NCI-H510A (cell line): ENCODE data around the gene TRABD2B.

Source experiments
- DNase-seq: peaks from one replicate; lab custom pipeline; 2025; lab: John Stamatoyannopoulos, UW

TRABD2B gene

DNA sequence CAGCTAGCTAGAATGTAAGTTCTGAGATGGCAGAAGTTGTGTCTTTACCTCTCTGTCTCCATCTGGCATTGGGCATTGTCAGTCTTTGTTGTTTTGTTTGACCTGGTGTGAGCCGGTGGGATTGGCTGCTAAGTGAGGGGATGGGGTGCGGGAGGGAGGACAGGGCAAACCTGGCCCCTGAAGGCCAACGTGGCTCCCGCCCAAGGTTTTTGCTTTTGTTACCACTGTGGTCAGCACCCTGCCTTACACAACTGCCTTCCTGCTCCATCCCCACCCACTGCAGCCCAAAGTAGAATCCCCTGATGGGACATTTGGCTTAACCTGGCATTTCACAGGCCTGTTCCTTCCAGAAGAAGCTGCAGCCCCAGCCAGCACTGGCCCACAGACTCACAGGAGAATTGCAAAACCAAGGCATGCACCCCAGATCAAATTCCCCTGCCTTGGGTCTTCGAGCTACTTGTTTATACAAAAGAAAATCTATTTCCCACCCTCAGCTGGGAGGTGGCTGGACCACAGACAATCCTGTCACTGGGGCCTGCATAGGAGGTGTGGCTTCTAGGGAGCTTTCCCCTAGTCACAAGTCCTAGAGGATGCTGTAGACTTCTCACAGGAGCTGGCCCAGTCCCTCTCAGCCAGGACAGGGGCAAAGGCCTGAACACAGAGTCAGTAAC is 147.5 kb downstream of the TRABD2B start:
- DNase-seq, result no peak

DNA sequence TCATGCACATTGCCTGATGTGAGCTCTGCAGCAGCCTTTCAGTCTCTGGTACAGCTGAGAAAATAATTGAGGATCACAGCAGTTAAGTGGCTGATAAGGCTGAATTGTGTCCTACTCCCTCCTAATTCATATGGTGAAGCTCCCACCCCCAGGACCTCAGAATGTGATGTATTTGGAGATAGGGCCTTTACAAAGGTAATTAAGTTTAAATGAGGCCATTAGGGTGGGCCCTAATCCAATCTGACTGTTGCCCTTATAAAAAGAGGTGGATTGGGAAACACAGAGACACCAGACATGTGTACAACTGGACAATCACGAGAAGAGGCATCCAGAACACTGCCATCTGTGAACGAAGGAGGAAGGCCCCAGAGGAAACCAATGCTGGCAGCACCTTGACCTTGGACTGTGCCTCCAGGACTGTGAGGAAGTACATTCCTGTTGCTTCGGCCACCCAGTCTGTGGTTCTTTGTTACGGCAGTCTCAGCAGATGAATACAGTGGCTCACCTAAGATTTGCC is 148.1 kb downstream of the TRABD2B start:
- no peak for DNase-seq

DNA sequence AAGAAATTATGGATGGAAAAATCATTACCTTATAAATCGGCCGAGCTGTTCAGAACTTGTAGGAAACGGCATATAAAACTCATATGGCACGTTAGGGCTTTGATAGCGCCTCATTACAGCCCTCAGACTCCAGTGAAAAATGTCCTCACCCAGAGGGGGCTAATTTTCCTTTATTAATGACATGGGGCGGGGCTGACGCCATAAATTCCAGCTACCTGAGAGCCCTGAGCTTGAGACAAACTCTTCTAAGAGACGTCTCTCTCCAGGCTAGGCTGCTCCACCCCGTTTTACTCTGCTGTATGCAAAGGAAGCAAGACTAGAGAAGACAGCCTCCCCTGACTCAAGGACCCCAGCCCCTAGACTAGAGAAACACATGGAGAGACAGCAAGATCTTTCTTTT is 149.4 kb downstream of the TRABD2B start:
- no peak for DNase-seq

DNA sequence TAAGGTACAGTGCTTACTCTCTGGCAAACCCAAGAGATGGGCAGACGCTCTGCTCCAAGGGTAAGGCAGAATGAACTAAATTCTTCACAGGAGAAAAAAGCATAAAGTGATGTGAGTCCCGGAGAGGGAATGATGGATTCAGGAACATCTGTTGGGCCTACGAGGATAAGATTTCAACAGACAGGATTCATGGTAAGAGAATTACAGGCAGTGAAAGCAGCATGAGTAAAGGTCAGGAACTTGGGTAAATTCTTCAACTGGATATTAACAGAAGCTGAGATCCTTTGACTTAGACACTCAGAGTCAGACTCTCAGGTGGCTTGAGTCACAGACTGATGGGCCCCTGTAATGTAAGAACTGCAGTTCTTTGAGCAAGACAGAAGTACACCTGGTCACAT is 152.6 kb downstream of the TRABD2B start:
- no peak for DNase-seq

DNA sequence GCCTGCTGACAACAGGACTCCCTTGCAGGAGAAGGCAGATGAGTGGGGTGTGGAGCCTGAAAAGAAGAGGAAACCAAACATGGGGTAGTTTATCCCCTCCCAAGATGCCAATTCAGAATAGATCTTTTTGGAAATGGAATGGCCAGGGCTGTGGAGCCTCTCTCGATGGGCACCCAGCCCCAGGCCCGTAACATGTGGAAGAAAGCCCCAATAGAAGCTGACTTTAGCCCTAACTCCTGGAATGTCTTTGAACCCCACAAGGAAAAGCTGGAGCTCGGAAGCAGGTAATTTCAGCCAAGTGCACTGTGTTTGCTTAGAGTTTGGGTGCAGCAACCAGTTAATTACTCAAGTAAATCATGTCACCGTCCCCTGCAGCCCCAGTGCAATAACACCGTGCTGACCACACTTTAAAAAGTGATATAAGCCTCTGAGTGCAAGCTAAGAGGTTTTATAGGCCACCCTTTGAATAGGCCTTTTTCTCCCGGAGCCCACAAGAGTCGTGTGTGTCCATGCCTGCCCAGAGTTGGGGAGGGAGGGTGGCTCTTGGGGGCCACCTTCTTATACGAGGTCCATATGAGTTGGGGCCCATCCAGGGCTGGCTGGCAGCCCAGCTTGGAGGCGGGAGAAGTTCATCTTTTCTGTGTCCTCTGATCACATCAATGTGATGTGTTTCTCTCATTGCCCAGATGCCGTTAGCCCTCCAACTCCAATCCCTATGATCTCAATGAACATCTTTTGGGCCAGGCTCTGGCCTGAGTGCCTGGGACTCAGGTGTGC is 153.2 kb downstream of the TRABD2B start:
- DNase-seq, result no peak

DNA sequence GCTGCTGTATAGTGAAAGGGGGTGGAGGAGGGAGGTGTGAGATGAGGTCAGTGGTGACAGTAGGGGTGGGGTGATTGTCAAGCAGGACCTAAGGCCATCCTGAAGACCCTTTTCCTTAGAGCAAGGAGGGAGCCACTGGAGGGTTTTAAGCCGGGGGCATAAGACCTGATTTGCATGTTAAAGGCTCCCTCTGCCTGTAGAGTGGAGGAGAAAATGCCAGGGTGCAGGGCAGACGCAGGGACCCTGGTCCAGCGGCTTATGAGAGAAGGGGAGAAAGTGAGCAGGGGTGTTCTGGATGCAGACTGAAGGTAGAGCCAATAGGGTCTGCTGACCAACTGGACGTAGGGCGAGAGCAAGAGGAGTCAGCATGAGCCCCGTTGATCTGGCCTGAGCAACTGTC is 154.1 kb downstream of the TRABD2B start:
- no peak for DNase-seq

DNA sequence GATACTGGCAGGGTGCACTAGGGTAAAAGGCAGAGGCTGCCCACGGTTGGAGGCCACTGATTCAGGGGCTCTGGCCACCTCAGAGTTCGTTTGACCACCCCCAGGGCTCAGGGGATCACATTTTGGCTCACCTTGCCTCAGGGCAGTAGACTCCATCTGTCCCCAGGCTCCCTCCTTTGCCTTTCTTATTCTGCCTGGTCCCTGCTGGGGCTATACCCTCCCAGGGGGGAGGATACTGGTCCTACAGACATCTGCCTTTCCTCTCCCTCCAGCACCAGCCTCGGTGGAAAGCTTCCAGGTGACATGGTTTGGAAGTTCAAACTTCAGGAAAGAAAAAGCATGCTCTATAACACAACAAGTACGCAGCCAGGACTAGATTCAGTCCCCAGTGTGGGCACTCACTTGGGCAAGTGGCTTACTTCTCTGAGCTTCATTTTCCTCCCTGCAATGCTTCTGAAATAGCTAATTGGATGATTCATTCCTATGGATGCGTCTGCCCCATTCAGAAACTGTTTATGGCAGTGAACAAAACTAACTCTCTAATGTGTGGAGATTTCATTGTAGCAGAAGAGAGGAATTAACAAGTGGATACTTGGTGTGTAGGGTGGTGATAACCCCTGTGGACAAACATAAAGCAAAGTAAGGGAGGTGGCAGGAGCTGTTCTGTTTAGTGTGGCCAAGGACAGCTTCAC is 154.8 kb downstream of the TRABD2B start:
- no peak for DNase-seq

DNA sequence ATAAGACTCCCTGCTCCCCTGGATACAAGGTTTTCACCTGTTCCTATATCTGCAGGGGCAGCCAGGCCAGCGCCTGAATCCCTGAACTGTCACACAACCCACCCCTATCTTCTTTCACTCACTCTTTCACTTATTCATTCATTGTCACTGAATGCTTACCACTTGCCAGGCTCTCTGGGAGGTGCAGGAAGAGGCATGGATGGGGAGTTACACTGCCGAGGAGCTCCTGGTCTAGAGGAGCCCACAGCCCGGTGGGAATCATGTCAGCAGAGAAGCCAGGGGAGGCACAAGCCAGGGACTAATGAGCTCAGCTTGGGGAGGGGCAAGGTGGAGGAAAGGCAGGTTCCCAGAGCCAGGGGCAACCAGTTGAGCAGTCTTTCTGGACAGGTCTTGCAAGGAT is 155.8 kb downstream of the TRABD2B start:
- DNase-seq, result no peak

DNA sequence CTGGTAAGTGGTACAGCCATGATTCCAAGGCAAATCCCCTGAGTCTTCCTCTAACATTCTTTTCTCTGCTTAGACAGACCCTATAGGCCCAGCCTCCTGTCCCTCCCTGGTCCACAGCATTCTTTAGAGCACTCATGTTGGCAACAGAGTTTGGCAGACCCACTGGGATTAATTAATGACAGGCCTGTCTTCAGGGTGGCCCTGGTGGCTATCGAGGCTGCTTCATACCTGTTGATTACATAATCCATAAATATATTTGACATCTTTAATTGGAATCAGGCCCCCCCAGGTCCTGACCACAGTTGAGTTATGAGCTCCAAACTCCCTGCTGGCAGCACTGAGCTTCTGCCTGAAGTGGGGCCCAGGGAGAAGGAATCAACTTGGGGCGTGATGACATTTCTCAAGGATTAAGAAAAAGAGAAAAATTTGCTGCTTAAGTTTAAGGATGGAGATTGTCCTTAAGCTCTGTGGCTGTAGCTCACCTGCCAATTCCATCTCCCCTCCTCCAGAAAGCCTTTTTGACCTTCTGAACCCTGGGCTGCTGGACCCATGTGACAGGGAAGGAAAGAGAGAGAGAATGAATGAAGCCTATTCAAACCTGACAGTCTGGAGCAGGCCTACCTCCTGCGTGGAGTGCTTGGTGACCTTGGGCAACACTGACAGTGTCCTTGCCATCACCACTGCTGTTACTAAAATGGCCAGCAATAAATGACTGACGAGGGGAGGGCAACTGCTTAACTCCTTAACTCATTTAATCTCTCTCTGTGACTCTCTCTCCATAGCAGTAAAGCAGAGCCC is 156.6 kb downstream of the TRABD2B start:
- DNase-seq, result no peak

DNA sequence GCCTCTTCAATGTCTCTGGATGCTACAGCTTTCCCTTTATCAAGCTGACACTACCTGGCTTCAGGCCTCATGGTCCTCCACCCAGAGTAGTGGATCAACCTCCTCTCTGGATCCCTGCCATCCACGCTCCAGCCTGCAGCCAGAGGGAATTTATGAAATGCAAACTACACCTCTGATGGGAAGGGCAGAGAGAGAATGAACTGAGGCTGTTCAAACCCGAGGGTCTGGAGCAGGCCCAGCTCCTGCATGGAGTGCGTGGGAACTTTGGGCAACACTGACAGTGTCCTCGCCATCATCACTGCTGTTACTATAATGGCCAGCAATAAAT is 157.8 kb downstream of the TRABD2B start:
- DNase-seq, result no peak

DNA sequence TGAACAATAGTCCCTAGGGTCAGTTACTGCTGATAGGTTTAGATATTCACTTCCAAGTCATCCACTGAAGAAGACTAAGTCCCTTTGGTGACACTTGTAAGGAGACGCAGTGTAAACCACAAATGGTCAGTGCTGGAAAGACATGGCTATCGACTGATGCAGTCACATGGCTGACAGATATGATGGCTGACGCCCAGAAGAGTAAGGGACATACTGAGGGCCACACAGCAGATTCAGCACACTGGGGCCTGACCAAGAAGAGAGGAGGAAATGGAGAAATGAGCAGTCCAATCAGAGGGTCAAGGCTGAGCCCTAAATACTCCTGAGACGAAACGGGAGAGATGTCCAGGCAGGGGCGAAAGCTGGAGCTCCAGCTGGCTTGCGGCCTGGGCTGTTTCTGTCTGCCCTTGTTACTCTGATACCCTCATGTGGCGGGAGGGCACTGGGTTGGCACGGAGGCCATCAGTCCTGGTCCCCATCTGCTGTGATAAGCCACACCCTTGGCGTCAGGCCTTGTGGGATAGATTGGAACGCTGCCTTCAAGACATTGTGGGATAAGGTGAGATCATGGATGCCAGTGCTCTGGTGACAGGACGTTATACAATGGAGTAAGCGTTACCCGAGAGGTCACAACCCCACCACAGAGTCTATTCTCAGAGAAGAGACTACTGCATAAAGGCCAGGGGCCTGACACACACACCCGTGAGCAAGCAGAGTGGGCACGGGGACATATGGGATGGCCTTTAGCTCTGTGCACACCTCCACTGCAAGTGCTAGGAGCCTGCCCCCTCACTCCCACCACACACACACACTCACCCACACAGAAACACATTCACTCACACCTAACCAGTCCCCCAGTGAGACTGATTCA is 158.4 kb downstream of the TRABD2B start:
- no peak for DNase-seq

DNA sequence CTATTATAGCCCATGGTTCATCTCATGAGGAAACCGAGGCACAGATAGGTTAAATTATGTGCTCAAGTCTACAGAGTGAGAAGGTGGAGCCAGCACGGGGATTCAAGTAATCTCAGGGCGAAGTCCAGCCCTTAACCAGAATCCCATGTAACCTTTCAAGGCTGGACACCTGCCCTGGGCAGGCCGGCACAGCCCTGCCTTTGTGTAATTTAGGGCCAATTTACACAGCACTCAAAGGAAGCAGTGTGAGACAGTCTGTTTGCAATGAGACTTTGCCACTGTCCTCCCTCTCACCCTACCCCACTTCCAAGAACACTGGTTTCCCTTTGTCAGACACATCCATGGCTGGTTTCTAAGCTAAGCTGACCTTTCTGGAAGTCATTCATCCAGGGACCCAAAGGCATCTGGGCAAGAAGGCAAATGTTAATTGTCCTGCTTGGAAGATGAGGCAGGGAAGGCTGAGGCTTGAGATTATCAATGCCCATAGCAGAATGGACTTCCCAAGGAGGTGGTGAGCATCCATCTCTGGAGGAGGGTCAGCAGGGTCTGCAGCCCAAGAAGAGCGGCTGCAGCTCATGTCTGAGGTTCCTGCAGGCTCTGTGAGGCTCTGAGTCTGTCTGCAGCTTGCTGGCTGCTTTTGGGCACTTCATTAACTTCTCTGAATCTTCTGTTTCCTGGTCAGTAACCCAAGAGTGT is 159.2 kb downstream of the TRABD2B start:
- DNase-seq, result no peak

DNA sequence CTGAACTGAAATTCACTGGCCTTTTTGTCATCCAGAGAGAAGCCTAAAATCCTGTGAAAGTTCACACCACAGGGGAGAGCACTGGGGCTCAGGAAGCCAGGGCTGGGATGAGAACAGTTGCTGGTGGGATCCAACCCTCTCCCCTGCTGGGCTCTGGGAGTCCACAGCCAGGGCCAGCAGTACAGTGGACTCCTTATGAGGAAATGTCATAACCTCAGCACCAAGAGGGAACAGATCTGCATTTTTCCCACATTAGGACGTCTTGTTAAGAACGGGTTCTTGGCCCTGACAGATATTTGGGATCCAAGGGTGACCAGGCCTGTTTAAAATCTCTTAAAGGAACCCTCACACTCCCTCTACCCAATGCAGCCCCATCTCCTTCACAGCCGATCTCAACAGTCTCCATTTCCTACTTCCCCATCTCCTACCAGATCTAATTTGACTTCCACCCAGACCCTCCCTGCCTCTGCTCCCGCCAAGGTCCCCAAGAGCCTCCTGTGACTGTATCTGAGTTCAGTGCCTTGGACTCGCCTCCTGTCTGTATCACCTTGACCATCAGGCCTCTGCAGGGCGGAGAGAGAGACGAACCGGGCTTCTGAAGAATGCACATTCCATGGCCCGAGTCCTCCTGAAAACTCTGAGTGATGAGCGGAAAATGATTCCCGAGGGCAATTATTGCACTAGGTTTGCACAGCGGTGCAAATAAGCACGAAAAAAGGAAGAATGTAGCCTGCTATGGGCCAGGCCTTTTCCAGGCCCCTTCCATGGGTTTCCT is 159.9 kb downstream of the TRABD2B start:
- no peak for DNase-seq

DNA sequence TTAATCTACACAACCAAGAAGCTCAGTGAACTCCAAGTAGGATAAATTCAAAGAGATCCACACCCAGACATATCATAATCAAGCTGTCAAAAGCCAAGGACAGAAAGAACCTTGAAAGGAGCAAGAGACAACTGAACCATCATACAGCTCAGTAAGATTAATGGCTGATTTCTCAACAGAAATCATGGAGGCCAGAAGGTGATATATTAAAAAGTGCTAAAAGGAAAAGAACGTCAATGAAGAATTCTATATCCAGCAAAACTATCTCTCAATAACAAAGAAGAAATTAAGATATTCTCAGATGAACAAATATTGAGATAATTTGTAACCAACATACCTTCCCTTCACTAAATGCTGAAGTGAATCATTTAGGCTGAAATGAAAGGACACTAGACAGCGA is 161.8 kb downstream of the TRABD2B start:
- no peak for DNase-seq

DNA sequence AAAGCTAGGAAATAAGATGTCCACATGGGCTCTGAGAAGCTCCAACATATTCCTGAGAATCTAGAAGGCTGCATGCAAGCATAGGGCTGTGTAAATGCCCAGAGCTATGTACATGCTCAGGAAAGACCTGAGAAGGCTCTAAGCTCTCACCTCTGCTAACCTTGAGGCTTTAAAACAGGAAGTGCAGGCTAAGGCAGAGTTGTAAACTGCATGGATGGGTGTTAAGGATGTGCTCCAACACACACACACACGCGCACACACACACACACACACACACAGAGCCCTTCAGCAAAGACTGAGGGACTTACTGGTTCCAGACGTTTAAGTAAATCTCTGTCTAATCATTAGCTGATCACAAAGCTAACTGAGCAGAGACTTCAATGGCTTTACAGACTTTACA is 162.9 kb downstream of the TRABD2B start:
- no peak for DNase-seq

DNA sequence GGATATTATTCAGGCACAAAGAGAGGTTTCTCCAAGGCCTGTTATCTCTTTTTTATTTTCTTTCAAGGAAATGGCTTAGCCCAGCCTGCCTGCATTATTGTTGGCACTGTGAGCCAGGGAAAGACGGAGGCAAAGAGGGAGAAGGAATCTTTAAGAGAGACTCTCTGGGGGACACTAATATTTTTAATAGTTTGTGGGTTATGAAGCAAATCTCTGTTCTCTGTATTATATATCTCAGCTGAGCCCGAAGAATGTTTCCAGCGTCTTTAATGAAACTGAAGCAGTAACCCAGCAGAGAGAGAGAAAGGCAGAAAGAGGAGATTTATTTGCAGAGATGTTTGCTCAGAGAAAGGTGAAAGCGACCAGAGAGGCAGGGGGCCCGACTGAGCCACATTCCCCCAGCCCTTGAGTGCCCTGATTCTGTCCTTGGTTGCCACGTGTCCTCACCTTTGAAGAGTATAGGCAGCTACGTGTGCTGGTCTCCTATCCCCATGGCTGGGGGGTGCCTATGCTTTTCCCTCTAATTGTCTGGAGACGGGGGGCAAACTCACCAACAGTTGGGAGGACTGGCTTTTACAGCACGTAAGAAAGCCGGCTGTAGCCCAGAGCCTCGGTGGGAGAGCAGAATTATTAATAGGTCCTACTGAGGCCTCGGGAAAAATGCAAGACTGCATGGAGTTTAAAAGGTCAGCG is 166.4 kb downstream of the TRABD2B start:
- no peak for DNase-seq

DNA sequence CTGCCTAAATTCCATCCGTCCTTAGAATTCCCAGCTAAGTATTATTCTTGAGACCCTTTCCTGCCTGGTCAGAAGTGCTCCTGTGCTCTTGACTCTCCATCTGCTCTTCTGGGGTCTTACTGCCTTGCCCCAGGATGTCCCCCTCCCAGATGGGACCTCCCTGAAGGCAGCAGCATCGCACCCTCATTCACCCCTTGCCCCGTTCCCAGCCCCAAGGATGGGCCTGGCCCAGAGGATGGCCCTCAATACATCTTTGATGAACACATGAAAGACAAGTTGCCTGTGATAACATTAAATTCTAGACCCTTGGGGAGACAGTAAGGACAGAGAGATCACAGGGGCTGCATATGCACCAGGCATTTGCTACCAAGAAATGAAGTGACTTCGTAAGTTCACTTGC is 167.2 kb downstream of the TRABD2B start:
- no peak for DNase-seq

DNA sequence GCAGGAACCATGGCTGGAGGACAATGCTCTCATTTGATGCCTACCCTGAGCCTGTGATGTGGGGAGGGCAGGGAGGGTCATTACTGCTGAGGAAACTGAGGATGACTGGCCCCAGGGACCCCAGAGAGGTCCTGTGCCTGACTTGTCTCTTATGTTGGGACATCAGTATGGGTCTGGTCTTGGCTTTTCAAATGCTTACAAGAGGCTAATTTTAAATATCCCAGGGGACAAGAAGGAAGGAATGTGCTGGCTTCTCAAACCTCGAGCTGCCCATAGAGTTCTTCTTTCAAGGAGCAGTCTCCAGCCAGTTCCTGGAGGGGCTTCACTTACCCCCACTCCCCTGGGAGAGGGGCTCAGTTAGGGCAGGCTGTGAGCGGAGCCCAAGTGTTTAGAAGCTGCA is 168.2 kb downstream of the TRABD2B start:
- DNase-seq, result no peak

DNA sequence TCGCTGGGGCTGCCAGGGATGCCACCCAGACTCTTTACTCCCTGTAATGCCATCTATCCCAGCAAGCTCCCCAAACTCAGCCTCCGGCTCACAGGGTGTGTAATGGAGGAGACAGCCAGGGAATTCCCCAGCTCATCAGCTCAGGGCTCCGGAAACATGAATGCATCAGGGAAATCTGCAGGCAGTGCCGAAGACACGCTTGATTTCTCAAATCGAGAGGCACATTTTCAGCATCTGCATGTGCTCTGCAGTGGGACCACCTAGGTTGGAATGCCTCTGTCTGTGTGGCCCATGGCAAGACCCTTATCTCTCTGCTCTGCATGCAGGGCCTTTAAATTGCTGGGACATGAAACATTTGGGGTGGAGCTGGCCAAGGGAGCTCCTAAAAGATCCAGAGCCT is 170.1 kb downstream of the TRABD2B start:
- DNase-seq, result no peak
